GM04503 (cell line): Measurements from ENCODE around the gene CYFIP1.
"Not testable (repeated sequence)": the region's sequence is repeated elsewhere in the genome, so short reads cannot be mapped to it uniquely, and the experiment has no call there.

ENCODE experiments used
- DNase-seq: peaks from one replicate; pipeline ENCODE4 v3.0.0-alpha.2; 2012; ENCODE audit warnings: low read depth

The CYFIP1 gene

DNA sequence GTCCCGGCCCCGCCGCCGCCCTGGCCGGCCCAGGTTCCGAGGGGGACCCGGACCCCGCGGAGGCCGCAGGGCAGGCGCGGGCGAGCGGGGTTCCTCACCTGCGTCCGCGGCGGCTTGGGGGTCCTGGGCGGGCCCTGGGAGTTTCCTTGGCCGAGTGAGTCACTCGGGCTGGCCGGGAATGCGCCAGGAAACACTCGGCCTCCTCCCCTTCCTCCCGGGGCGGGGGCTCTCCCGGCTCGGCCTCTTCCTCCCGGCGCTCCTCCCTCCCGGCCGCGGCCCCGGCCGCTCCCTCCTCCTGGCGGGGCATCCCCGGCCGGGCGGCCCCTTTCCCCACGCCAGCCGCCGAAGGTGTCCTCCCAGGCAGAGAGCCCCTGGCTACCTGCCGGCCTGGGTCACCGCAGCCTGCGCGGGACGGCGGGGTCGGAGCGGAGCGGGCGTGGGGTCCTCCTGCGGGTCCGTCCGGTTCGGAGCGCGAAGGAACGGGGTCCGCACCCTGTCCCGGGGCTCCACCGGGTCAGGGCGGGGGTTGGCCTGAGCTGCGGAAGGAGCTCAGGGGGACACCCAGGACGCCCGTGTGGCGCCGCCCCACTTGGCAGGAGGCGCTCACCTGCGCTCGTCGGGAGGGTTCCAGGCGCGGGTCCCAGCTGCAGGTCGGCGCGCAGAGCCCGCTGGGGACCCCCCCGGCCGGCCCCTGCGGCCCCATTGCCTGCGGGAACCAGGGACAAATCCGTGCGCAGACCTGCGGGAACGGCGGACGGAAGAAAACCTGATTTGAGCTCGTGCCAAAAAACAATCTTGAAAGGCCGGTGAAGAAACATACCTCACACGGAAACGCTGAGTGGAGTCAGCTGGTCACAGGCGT lies at the start of gene CYFIP1:
Gene CYFIP1 (minus strand): TSS at position 180 of the 862 bp plus-strand sequence. CDS start 33,083 bp downstream, outside the sequence.
- no peak for DNase-seq

DNA sequence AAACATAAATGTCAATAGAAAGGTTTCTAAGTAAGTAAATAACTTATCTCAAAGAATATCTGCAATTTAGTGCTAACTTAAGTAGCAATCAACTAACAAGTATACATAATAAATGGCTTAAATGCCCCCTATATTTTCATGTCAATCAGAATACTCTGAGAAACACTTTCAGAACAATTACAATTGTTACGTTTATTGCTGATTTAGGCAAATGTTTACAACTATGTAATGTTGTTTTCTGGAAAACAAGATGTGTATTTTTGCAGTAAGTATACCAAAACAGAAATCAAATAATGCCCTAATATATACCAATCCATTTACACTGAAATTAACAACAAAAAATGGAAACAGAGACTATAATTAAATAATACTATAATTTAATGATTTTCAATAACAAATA lies 46.0 kb upstream of the CYFIP1 start:
- no peak for DNase-seq

DNA sequence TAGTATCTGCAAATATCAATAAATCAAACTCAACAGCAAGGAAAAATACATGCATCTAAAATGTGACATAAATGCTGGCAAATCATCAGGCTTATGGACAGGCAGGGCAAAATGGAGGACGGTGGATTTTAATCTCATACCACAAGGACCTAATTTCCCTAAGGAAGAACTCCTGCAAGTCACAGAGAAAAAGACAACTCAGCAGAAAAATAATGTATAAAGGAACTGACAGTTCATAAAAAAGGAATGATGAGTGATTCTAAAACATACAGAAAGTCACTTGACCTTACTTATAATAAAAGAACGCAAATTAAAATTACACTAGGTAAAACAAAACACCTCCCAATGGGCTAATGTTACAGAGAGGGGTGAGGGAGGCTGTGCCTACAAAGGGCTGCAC lies 42.0 kb upstream of the CYFIP1 start:
- no peak for DNase-seq

DNA sequence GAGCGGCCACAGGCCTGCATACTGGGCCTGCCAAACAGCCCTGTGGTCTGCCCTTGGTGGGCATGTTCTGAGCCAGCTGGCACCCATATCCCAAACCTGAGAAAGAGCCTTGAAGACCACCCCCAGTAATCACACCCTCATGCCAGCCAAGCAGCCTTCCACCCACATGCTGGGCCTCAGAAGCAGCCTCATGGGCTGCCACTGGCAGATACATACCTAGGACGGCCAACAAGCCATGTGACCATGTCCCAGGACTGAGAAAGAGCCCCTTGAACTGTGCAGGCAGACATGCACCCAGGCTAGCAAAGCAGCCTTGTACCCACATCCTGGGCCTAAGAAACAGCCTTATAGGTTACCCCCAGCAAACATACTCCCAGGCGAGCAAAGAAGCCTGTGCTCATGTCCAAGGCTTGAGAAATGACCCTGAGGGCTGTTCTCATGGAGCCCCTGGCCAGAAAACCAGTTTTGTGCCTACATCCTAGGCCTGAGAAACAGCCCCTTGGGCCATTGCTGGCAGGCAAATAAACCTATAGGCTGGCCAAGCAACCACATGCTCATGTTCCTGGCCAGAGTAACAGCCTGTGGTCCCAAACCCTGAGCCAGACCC lies 34.3 kb upstream of the CYFIP1 start:
- DNase-seq = no peak

DNA sequence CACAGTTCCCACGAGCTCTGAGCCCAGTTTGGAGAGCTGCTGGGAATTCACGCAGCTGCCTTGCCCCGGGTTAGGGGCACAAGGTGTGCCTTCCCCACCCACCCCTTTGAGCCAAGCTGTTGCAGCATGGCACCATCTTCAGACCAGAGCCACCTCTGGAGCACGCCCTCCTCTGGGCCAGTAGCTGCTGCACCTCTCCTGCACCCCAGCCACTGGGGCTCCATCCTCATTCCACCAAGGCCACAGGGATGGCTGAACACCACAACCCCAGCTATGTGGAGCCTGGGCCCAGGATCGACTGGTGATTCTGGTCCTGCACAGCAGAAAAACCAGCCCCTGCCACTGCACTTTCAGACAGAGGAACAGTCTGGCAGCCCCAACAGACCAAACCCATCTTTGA lies 33.5 kb upstream of the CYFIP1 start:
- DNase-seq = no peak

DNA sequence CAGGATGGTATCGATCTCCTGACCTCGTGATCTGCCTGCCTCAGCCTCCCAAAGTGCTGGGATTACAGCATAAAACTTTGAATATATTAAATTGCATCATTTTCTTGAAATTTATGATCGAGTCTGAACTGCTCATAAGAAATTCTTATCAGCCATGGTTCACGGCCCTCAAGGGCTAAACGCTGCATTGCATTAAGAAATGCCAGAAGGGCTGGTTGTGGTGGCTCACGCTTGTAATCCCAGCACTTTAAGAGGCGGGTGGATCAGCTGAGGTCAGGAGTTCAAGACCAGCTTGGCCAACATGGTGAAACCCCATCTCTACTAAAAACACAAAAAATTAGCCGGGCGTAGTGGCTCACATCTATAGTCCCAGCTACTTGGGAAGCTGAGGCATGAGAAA lies 32.4 kb upstream of the CYFIP1 start:
- not testable (repeated sequence) for DNase-seq

DNA sequence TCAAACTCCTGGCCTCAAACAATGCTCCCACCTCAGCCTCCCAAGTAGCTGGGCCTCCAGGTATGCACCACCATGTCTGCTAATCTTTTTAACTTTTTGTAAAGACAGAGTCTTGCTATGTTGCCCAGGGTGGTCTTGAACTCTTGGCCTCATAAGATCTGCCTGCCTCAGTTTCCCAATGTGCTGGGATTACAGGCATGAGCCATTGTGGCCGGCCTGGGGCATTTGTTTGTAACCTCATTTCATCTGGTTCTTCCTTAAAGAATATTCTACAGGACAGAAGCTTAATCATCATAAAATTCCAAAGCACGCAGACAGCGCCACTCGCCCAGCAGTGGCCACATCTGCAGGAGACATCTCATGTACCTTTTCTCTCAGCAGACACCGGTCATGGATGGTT lies 23.6 kb upstream of the CYFIP1 start:
- DNase-seq = no peak

DNA sequence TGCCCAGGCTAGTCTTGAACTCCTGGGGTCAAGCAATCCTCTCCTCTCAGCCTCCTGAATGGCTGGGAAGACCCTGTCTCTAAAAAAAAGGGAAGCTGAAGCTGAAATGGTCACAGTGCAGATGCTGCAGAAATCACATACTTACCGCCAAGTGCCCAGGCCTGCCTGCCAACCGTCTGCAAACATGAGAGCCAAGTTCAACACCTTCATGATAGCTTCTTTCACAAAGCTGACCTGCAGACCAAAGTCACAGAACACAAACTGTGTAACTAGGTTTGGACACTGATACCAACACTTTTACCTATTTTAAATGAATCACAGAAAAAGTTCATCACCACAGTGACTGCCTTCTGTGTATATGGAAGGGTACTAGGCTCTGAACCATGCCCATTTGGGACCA lies 22.8 kb upstream of the CYFIP1 start:
- no peak for DNase-seq

DNA sequence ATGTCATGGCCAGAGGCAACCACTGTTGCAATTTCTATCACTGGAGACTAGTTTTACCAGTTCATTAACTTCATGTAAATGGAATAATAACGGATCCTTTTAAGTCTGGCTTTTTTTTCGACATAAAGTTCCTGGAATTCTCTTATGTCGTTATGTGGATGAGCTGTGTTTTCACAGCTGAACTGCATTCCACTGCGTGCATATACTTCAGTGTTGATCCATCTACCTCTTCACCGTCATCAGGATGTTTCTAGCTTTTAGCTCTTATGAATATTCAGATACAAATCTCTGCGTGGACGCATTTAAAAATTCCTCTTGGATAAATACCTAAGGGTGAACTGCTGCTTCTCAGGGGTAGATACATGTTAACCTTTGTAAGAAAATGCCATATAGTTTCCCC lies 15.6 kb upstream of the CYFIP1 start:
- DNase-seq = no peak

DNA sequence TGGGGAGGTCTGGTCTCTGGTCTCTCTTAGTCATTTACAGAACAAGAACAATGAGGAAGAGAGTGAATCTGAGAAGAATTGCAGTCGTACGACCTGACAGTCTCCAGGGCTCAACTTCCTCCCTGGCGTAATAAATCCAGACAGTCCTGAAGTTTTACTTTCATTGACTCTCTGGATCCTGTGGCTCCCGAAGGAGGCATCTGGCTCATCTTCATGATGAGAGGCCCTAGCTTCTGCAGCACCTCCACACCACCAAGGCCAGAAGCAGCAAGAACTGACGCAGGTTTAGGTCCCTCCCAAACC lies 11.8 kb upstream of the CYFIP1 start:
- no peak for DNase-seq

DNA sequence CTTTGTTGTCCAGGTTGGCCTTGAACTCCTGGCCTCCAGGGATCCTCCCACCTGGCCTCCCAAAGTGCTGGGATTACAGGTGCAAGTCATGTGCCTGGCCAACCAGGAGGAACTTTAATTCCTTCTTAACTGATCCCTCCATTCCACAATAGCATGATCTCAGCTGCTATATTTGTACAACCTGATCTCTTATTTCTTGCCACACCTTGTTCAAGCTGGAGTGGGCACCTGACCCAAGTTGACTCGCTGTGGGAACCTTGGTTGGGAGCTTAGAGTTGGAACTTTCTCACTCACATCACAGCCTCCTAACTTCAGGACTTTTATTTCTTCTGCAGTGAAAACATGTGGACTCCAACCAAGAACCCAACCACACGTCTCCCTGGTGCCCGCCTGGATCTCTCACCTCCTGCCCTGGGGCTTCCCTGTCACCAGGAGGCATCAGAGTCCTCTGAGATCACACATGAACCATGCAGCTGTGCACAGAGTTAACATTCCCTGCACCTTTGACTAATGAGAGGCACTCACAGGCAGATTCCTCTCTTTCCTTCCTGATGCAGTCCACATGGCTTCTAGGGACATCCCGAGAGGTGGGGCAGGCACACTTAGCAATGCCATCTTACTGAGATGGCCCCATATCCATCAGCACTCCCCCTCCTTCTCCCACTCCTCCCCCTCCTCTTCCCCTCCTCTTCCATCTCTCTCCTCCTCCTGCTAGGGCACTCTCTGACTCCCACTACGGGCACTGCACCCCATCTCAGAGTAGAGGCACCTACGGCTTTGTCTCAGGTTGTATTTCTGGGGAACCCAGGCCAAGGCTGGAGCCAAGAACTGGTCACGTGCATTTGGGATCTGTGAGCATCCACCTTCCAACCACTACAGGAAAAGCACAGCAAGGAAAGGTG lies 9.7 kb upstream of the CYFIP1 start:
- DNase-seq = no peak

DNA sequence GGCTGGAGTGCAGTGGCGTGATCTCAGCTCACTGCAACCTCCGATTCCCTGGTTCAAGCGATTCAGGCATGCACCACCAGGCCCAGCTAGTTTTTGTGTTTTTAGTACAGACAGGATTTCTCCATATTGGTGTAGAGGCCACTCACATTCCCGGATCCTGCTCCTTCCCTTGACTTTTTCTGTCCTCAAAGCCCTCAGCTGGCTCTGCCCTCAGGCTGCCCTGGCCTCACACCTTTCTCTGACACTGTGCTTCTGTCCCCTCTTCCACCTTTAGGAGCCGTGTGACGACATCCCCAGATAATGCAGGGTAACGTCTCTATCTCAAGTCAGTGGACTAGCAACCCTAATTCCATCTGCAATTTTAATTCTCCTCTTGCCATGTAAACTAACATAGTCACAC lies 8.6 kb upstream of the CYFIP1 start:
- DNase-seq = no peak

DNA sequence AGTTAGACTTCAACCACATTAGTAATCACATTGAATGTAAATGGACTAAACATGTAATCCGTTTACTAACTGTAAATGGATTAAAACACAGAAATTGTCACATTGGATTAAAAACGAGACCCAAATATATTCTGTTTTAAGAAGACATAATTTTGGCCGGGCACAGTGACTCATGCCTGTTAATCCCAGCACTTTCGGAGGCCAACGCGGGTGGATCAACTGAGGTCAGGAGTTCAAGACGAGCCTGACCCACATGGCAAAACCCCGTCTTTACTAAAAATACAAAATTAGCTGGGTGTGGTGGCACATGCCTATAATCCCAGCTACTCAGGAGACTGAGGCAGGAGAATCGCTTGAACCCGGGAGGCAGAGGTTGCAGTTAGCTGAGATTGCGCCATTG lies 1.8 kb upstream of the CYFIP1 start:
- DNase-seq = not testable (repeated sequence)

DNA sequence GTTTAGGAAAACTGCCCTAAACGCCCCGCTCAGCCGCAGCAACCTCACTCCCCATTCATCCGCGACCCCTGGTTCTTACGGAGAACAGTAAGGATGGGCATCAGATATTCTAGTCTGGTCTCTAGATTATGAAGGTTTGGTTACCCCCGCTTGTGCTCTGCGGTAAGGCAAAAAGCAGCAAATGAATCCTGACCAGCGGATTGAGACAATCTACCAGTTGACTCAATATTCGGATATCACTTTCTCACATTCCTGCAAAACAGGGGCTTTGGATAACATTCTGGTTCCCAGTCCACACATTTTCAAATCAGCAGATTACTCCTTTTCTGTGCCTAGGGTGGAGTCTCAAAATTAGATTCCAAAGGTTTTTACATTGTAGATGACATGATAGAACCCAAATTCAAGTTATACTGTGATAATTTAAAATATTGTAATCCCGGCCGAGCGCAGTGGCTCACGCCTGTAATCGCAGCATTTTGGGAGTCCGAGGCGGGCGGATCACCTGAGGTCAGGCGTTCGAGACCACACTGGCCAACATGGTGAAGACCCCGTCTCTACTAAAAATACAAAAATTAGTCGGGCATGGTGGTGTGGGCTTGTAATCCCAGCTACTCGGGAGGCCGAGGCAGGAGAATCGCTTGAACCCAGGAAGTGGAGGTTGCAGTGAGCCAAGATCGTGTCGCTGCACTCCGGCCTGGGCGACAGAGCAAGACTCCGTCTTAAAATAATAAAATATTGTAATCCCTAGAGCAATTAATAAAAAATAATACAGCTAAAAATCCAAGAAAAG lies 1.1 kb upstream of the CYFIP1 start:
- no peak for DNase-seq

DNA sequence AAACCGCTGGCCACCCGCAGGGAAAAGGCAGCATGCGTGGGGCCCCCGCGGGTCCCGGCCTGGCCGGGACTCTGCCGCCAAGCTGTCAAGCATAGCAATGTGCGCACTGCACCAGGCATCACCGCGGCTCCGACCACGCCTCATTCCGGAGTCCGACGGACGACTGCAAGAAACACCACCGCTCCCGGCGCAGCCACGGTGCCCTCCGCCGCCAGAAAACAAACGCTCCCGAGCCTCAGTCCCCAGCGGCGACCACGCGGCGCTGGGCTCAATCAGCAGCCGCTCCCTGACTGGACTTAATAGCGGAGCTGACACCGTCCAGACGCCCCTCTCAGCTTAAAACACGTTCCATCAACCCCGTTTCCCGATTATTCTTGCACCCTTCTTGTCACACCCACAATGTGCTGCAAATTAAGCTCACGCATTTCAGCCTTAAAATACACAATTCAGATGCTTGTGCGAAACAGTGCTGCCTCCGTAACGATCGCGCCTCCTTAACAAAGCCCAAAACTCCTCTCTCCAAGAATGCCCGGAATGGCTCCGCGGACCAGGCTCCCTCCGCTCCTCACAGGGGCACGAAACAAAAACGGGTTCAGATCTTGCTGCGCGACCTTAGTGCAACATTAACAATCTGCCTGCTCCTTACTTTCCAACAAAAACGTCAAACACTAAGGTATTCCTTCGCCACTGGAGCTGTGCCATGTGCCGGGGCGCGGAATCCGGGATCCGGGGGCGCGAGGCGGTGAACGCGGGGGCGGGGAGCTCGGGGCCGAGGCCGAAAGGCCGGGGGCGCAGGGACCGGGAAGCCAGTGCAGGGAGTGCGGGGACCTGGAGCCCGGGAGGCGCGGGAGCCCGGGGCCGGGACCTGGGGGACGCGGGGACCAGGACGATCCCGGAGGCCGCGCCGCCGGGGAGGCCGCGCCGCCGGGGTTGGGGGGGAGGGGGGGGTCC lies 655 bp downstream of the CYFIP1 start:
- no peak for DNase-seq

DNA sequence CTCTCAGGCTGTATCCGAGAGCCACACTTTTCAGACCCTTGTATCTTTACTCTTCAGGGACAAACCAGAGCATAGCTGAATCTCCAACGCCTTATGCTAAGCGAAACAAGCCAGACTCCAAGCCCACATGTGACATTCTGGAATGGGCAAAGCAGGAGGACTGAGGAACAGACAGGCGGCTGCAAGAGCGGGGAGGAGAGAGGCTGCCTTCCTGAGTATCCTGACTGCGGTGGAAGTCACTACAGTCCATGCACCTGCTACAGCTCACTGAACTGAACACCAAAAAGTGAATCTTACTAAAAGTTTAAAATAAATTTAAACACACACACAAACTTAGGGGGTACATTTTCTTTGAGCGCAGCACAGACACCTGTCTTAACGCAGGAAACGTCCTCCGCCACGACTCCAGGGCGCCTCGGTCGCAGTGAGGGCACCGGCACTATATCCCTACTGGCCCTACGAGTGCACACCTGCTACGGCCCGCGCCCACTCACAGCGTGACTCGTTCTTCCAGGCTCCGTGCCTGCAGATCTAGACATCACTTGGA lies 1.4 kb downstream of the CYFIP1 start:
- no peak for DNase-seq

DNA sequence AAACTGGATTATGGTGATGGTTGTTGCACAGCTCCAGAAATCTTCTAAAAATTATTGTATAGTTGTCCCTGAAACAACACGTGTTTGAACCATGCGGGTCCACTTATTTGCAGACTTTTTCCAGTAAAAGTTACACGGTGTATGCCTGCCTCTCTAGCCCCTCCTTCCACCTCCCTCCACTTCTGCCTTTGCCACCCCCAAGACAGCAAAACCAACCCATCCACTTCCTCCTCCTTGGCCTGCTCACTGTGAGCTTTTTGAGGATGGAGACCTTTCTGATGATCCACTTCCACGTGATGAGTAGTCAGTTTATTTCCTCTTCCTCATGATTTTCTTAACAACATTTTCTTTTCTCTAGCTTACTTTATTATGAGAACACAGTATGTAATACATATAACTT lies 5.4 kb downstream of the CYFIP1 start:
- no peak for DNase-seq

DNA sequence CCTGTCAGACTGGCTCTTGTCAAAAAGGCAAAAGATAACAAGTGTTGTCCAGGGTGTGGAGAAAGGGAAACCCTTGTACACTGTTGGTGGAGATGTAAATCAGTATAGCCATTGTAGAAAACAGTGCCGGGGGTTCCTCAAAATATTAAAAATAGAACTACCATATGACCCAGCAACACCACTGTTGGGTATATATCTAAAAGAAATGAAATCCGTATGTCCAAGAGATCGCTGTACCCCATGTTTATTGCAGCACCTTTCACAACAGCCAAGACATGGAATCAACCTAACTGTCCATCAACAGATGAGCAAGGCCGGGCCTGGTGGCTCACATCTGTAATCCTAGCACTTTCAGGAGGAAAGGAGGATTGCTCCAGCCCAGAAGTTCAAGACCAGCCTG lies 6.2 kb downstream of the CYFIP1 start:
- no peak for DNase-seq

DNA sequence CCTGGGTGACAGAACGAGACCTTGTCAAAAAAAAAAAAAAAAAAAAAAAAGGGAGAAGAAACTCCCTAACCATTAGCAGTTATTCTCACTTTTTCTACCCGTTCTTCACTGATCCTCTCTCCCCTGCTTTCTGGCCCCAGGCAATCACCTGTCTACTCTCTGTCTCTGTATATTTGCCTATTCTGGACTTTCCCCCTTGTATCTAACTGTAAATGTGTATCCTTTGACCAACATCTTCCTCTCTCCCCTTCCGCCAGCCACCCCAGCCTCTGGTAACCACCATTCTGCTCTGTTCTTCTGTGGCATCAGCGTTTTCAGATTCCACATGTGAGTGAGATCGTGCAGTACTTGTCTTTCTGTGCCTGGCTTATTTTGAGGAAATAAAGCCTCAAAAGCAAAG lies 6.9 kb downstream of the CYFIP1 start:
- no peak for DNase-seq

DNA sequence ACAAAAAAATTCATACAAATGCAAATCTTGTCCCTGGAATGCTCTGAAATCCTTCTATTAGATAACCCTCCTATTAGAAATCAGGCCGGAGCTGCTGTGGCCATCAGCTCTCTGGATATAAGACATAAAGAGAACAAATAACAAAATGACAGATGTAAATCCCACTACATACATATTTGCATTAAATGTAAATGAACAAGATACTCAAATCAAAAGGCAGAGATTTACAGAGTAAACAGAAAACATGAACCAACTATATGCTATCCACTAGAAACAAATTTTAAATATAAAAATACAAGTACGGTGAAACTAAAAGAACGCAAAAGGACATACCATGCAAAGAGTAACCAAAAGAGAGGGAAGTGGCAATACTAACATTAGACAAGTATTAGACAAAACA lies 10.7 kb downstream of the CYFIP1 start:
- no peak for DNase-seq

DNA sequence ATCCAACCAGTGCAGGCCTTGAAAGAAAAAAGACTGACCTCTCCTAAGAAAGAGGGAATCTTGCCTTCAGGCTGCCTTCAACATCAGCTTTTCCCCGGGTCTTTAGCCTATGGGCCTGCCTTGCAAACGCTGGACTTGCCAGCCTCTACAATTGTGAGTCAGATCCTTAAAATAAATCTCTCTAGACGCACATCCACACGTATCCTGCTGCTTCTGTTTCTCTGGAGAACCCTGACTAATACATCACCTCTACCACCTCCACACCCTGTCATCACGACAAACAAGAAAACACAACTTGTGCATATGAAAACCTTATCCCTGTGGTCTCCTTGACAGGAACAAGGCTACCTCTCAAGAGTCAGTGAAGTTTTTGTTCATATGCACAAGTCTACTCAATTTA lies 11.8 kb downstream of the CYFIP1 start:
- DNase-seq = peak; percentile 70
